GM21360 (cell line): ENCODE results near the gene HSD11B2.

Experiments
- ATAC-seq: cut with Tn5 transposase; IDR thresholded peaks from one replicate; pipeline ENCODE4 v1.9.1; 2021; ENCODE audit warnings: mild to moderate bottlenecking, moderate library complexity; ENCODE audit not compliant: unreplicated experiment

HSD11B2 gene

GRCh38 chr16:67448580-67448979, 17.7 kb downstream of the HSD11B2 start:
- no peak for ATAC-seq

GRCh38 chr16:67449336-67449735, 18.4 kb downstream of the HSD11B2 start:
- ATAC-seq, result no peak

GRCh38 chr16:67449739-67450138, 18.8 kb downstream of the HSD11B2 start:
- no peak for ATAC-seq

- no peak for ATAC-seq
Observed at GRCh38 chr16:67451061-67451703, 20.3 kb downstream of the HSD11B2 start.

GRCh38 chr16:67451704-67452435, 20.9 kb downstream of the HSD11B2 start:
- no peak for ATAC-seq

- ATAC-seq, result no peak
Observed at GRCh38 chr16:67454104-67454503, 23.2 kb downstream of the HSD11B2 start.

GRCh38 chr16:67454852-67455251, 23.9 kb downstream of the HSD11B2 start:
- ATAC-seq, result no peak

- no peak for ATAC-seq
Observed at GRCh38 chr16:67456391-67457081, 25.6 kb downstream of the HSD11B2 start.

- no peak for ATAC-seq
Observed at GRCh38 chr16:67457611-67458010, 26.7 kb downstream of the HSD11B2 start.

- no peak for ATAC-seq
Observed at GRCh38 chr16:67458121-67458641, 27.3 kb downstream of the HSD11B2 start.

- no peak for ATAC-seq
Observed at GRCh38 chr16:67459066-67459860, 28.3 kb downstream of the HSD11B2 start.

GRCh38 chr16:67459861-67460150, 28.9 kb downstream of the HSD11B2 start:
- ATAC-seq, result no peak

GRCh38 chr16:67460168-67460567, 29.2 kb downstream of the HSD11B2 start:
- ATAC-seq, result no peak

GRCh38 chr16:67460961-67461360, 30.0 kb downstream of the HSD11B2 start:
- no peak for ATAC-seq

GRCh38 chr16:67461600-67462278, 30.8 kb downstream of the HSD11B2 start:
- no peak for ATAC-seq

- no peak for ATAC-seq
Observed at GRCh38 chr16:67462279-67462655, 31.3 kb downstream of the HSD11B2 start.

- no peak for ATAC-seq
Observed at GRCh38 chr16:67463059-67463458, 32.1 kb downstream of the HSD11B2 start.

GRCh38 chr16:67463691-67464090, 32.8 kb downstream of the HSD11B2 start:
- ATAC-seq, result no peak

GRCh38 chr16:67464565-67464964, 33.6 kb downstream of the HSD11B2 start:
- no peak for ATAC-seq

- ATAC-seq, result no peak
Observed at GRCh38 chr16:67466581-67466980, 35.7 kb downstream of the HSD11B2 start.

GRCh38 chr16:67468731-67469130, 37.8 kb downstream of the HSD11B2 start:
- ATAC-seq, result no peak
